AG04450 (cell line): ENCODE data around the gene IGHMBP2. TPM values are rescaled to one million over a fixed set of nuclear protein-coding genes. Genes with fewer than 3 reads are reported as not detected.

Experiments used
- CTCF ChIA-PET: fragments of 300-600, 350-600 bp; formaldehyde crosslinking; extraction: SDS; loops from one replicate; lab custom pipeline; 2022; ENCODE audit warnings: antibody characterized with exemption, inconsistent platforms; lab: Charles Lee
- POLR2A ChIA-PET: fragments of 350-600 bp; formaldehyde crosslinking; extraction: SDS; loops from one replicate; lab custom pipeline; 2021; ENCODE audit warnings: antibody characterized with exemption, inconsistent platforms; lab: Yijun Ruan, JAX
- DNase-seq: peaks from one replicate; pipeline ENCODE4 v3.0.0-alpha.2; 2011; ENCODE audit warnings: low read depth, low spot score
- H3K27ac ChIP-seq: one replicate; pipeline ENCODE4 v1.5.1; 2012; ENCODE audit warnings: low read depth, low read length, control low read depth
- H3K27me3 ChIP-seq: one replicate; pipeline ENCODE4 v1.6.0; 2012; ENCODE audit warnings: low read length; ENCODE audit not compliant: control insufficient read depth, insufficient read depth
- H3K4me3 ChIP-seq: 2 replicates; pipeline ENCODE4 v1.5.1; 2011; ENCODE audit warnings: mild to moderate bottlenecking, low read depth, low read length, control low read depth
- H3K9me3 ChIP-seq: 2 replicates; pipeline ENCODE4 v1.5.1; 2012; ENCODE audit warnings: low read length; ENCODE audit not compliant: control insufficient read depth, insufficient read depth
- polyA plus RNA-seq: library from polyadenylated mRNA; depleted of rRNA; stranded (reverse); fragments of >200 nt; gene quantifications from 2 replicates; pipeline ENCODE4 v1.2.3, GENCODE V29; 2011; rRNA removed
- TF ChIP-seq, protein P1 (sequence below): IDR thresholded peaks from 2 replicates; pipeline ENCODE4 v1.5.1; 2011; ENCODE audit warnings: low read depth, low read length, control low read depth, inconsistent platforms

The IGHMBP2 gene
- polyA plus RNA-seq, 1 experiment, result 8.7 TPM

- POLR2A ChIA-PET, result no interaction called here
- CTCF ChIA-PET, result no interaction called here
Measured at GRCh38 chr11:68988491-68988890, 84.8 kb downstream of the IGHMBP2 start.

More at GRCh38 chr11:68988491-68988890, 84.8 kb downstream of the IGHMBP2 start:
- DNase-seq, result no peak
- Histone ChIP-seq H3K9me3 (no peaks in the 10 kb centered on the region), H3K4me3 (no peak overlapping the region), H3K27ac (no peak overlapping the region), H3K27me3 (peaks cover 30% of the 10 kb centered on the region)
- TF ChIP-seq, protein P1, sequence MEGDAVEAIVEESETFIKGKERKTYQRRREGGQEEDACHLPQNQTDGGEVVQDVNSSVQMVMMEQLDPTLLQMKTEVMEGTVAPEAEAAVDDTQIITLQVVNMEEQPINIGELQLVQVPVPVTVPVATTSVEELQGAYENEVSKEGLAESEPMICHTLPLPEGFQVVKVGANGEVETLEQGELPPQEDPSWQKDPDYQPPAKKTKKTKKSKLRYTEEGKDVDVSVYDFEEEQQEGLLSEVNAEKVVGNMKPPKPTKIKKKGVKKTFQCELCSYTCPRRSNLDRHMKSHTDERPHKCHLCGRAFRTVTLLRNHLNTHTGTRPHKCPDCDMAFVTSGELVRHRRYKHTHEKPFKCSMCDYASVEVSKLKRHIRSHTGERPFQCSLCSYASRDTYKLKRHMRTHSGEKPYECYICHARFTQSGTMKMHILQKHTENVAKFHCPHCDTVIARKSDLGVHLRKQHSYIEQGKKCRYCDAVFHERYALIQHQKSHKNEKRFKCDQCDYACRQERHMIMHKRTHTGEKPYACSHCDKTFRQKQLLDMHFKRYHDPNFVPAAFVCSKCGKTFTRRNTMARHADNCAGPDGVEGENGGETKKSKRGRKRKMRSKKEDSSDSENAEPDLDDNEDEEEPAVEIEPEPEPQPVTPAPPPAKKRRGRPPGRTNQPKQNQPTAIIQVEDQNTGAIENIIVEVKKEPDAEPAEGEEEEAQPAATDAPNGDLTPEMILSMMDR, result no peak

Other genes with a start within 250 kb of the IGHMBP2 start
- 1.8 and 1.9 TPM in 2 replicates for gene GAL, start 219.3 kb upstream of the IGHMBP2 start, polyA plus RNA-seq
- gene TESMIN, start 152.4 kb upstream of the IGHMBP2 start, polyA plus RNA-seq, result 0.79 TPM in 2 replicates
- 12.4 and 18.9 TPM in 2 replicates for gene CPT1A, start 62.0 kb upstream of the IGHMBP2 start, polyA plus RNA-seq
- gene MRPL21, start 59 bp upstream of the IGHMBP2 start, polyA plus RNA-seq, result 36.4 and 46.8 TPM in 2 replicates
- gene MRGPRD, start 77.1 kb downstream of the IGHMBP2 start, polyA plus RNA-seq, result not detected in 2 replicates
- 28.6 and 34.4 TPM in 2 replicates for gene MRGPRF, start 109.4 kb downstream of the IGHMBP2 start, polyA plus RNA-seq
- gene TPCN2, start 145.0 kb downstream of the IGHMBP2 start, polyA plus RNA-seq, result 6.4 and 7.4 TPM in 2 replicates